ENCODE data around the gene MAPKAPK2. TPM values are rescaled to one million over a fixed set of nuclear protein-coding genes. Genes with fewer than 3 reads are reported as not detected.

MAPKAPK2 gene
- total RNA-seq, 1 experiment from 2014 or later, result 98.5 TPM

DNA sequence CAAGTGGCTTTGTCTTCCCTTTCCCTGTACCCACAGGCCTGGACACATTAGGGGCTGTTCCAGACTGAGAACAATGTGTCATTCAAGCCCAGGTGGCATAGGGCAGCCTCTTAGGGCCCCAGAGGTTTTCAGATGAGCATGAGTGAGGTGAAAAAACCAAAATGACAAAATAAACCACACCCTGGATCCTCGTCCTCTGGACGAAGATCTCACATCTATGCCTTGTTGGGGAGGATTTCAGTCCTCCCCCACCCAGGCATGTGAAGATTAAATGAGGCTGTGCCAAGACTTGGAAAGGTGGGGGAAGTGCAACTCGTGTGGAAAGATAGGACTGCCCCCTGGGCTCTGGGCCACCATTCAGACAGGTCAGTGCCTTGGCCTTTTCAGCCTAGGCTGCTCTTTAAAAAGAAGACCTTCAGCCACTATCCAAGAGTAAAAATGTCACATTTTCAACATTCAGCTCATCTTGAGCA lies 53.1 kb downstream of the MAPKAPK2 start:
- DNase-seq (no peak), ATAC-seq (no peak)
- TF ChIP-seq EZH2phosphoT487 (IDR thresholded peaks at IDR 0.05; ENCODE audit: borderline replicate concordance, low read length) (no peak), EZH2 (IDR thresholded peaks at IDR 0.05; ENCODE audit: low read length, unreplicated experiment) (no peak)
- TF ChIP-seq, protein P1, sequence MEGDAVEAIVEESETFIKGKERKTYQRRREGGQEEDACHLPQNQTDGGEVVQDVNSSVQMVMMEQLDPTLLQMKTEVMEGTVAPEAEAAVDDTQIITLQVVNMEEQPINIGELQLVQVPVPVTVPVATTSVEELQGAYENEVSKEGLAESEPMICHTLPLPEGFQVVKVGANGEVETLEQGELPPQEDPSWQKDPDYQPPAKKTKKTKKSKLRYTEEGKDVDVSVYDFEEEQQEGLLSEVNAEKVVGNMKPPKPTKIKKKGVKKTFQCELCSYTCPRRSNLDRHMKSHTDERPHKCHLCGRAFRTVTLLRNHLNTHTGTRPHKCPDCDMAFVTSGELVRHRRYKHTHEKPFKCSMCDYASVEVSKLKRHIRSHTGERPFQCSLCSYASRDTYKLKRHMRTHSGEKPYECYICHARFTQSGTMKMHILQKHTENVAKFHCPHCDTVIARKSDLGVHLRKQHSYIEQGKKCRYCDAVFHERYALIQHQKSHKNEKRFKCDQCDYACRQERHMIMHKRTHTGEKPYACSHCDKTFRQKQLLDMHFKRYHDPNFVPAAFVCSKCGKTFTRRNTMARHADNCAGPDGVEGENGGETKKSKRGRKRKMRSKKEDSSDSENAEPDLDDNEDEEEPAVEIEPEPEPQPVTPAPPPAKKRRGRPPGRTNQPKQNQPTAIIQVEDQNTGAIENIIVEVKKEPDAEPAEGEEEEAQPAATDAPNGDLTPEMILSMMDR (conservative IDR thresholded peaks at IDR 0.05; ENCODE audit: low read depth, low read length), result no peak
- Histone ChIP-seq H3K4me1 (ENCODE audit: insufficient read depth, low read length) (peaks cover 6% of the 10 kb centered on the region), H3K9me3 (ENCODE audit: low read length) (no peaks in the 10 kb centered on the region), H4K20me1 (ENCODE audit: low read length) (0 out of 2 replicates have a peak, but pooled peaks cover 3% of the 10 kb centered on the region), H3K27ac (ENCODE audit: low read length) (no peak overlapping the region), H3K9me2 (replicated peaks; ENCODE audit: low read length) (no peaks in the 10 kb centered on the region), H3F3A (ENCODE audit: low read length, unreplicated experiment) (no peaks in the 10 kb centered on the region), H3K9ac (ENCODE audit: low read length) (no peak overlapping the region), H2AFZ (ENCODE audit: low read length) (no peak overlapping the region), H3K79me2 (ENCODE audit: low read length) (no peaks in the 10 kb centered on the region), H3K27me3 (ENCODE audit: low read length) (no peaks in the 10 kb centered on the region), H3K4me3 (ENCODE audit: low read length) (no peak overlapping the region), H3K36me3 (ENCODE audit: low read depth, low read length) (peaks cover 10% of the 10 kb centered on the region; the same call in 1 of the 2 replicates), H3K4me2 (ENCODE audit: low read length) (no peak overlapping the region)
- ChIA-PET CTCF (interaction anchor here (1.0 to 1.2 kb wide), 2 partner anchors 172 to 174 kb away, joined by 3 to 5 read pairs; no protein-coding TSS in a partner anchor), POLR2A (ENCODE audit: unreplicated experiment) (no interaction called here)
- no TSS peak for BruUV-seq (replicated peaks)
- intact Hi-C loops (cut with micrococcal nuclease), result no loop called here

DNA sequence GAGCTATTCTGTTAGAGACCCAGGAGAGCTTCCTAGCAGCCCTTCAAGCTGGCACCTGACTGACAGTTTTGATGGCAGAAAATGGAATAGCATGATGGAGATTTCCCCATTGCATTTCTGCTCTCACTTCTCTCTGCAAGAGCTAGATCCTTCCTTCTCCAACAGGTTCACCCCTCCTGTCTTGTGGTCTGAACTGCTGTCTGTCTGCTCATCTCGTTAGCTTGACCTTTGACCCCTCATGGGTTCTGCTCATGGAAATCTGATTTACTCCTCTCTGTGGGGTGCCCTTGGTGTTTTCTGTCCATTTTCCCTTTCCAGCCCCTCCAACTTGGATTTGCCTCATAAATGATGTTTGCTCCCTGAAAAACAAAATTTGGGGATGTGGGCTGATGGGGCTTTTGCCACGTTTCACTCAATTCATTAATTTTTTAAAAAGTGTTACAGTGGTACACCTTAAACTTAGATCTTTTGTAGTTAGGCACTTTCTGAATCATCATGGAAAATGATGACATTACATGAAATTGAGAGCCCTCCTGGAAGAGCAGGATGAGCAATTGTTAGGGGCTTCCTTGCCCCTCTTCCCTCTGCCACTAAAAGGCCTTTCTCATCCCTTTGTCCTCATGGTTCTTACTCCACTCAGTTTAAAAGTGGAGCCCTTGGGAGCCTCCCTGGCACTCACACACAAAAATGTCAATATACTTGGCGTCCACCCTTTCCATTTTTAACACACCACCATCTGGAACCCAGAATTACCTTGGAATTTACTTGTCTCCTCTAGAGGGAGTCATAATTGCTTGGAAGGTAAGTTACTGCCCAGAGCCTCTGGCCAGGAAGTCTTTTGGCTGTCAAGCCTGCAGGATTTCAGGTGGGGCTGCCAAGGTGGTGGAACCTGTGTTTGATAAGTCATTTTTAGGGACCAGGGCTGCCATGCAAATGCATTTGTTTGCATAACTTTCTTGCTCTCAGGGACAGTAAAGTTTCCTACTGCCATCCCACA lies 54.0 kb downstream of the MAPKAPK2 start:
- TF ChIP-seq, protein P1 (conservative IDR thresholded peaks at IDR 0.05; ENCODE audit: low read depth, low read length), result peak; percentile 95
- TF ChIP-seq EZH2phosphoT487 (IDR thresholded peaks at IDR 0.05; ENCODE audit: borderline replicate concordance, low read length) (no peak), EZH2 (IDR thresholded peaks at IDR 0.05; ENCODE audit: low read length, unreplicated experiment) (no peak)
- H3K27me3 ChIP-seq (ENCODE audit: low read length), result no peaks in the 10 kb centered on the region
- ChIA-PET POLR2A (ENCODE audit: unreplicated experiment) (no interaction called here), CTCF (interaction anchor here (1.0 to 1.2 kb wide), 2 partner anchors 171 to 174 kb away, joined by 3 to 5 read pairs; no protein-coding TSS in a partner anchor)
- intact Hi-C loops (cut with micrococcal nuclease), result no loop called here
- H3K27ac ChIP-seq (ENCODE audit: low read length), result no peak overlapping the region
- no TSS peak for BruUV-seq (replicated peaks)
- peak; percentile 68 for ATAC-seq
- no peaks in the 10 kb centered on the region for H3K9me2 ChIP-seq (replicated peaks; ENCODE audit: low read length)
- DNase-seq, result peak; percentile 82
- H3K4me1 ChIP-seq (ENCODE audit: insufficient read depth, low read length), result peaks cover 6% of the 10 kb centered on the region
- H4K20me1 ChIP-seq (ENCODE audit: low read length), result 0 out of 2 replicates have a peak, but pooled peaks cover 3% of the 10 kb centered on the region
- H3K4me2 ChIP-seq (ENCODE audit: low read length), result no peak overlapping the region
- no peak overlapping the region for H3K4me3 ChIP-seq (ENCODE audit: low read length)
- H3K36me3 ChIP-seq (ENCODE audit: low read depth, low read length), result peaks cover 10% of the 10 kb centered on the region; the same call in 1 of the 2 replicates
- no peaks in the 10 kb centered on the region for H3K79me2 ChIP-seq (ENCODE audit: low read length)
- no peak overlapping the region for H3K9ac ChIP-seq (ENCODE audit: low read length)
- H3K9me3 ChIP-seq (ENCODE audit: low read length), result no peaks in the 10 kb centered on the region
- no peaks in the 10 kb centered on the region for H3F3A ChIP-seq (ENCODE audit: low read length, unreplicated experiment)
- H2AFZ ChIP-seq (ENCODE audit: low read length), result no peak overlapping the region
